Cerebellar cortex (tissue), 1 donor: ENCODE measurements around the gene ANKRD23.
A peak's percentile ranks its signal among the peaks of the same experiment; 100 is the strongest.
"Not testable (repeated sequence)": the region's sequence is repeated elsewhere in the genome, so short reads cannot be mapped to it uniquely, and the experiment has no call there.

Experiments used
- DNase-seq: peaks from one replicate; pipeline ENCODE4 v3.0.0-alpha.2; 2015; ENCODE audit warnings: low spot score

Gene ANKRD23

DNA sequence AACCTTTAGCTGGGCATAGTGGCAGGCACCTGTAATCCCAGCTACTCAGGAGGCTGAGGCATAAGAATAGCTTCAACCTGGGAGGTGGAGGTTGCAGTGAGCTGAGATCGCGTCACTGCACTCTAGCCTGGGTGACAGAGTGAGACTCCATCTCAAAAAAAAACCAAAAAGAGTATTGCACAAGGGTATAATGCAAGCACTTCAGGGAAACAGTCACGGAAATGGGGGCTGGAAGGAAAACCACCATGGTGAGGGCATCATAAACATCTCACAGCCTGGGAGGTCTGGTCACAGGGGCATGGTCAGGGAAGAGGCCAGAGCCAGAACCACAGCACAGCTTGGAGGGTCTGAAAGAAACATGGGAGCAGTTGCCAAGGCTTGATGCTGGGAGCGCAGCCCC, 19.2 kb upstream of the ANKRD23 start:
- DNase-seq = not testable (repeated sequence)

DNA sequence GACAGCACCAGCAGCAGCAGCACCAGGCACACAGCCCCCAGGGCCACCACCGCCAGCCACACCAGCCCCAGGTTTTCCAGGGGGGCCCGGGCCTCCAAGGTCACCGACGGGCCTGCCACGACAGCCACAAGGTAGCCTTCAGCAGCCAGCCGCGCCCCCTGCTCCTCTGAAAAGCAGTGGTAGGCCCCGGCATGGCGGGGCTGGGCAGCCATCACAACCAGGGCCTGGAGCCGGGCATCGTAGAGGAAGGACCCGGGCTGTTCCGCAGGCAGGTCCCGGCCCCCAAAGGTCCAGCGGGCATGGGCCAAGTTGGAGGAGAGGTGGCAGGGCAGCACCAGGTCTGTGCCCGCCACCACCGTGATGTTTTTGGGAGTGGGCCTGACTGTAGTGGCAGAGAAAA, 17.3 kb upstream of the ANKRD23 start:
- no peak for DNase-seq

DNA sequence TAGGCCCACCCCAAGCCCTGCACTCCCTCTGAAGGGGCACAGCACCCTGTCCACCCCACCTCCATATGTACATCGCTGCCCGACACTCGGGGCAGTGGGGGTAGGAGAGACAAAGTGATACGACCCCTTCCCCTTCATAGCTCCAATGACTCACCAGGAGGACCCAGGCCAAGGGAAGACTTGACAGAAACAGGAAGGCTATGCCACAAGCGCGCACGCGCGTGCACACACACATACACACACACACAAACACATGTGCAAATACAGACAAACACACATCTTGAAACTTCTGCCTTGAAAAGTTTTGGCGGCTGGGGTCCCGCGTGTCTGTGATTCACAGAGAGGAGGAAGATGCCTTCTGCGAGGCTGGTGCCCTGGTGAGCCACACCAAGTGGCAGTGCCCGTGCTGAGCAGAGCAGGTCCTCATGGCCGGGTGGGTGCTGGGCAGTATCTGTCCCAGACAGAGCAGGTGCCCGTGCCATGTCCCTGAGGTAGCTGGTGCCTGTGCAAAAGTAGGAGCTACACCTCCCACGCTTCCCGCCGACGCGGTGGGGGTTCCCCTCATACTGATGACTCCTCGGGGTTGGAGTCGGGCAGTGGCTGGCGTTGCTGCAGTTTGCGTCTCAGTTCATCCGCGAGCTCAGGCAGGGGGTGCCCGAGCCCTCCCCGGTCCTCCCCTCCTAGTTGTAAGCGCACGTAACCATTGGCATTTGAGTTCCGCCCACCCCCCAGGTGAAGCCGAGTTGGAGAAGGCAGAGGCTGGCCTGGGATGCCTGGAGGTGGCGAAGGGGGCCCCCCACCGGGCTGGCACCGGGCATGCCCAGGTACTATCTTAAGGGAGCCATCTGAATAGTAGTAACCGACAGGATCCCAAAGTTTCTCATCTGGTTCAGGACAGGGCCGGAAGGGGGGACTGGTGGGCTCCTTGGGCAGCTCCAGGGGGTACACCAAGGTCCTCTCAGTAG, 16.5 kb upstream of the ANKRD23 start:
- DNase-seq = no peak

DNA sequence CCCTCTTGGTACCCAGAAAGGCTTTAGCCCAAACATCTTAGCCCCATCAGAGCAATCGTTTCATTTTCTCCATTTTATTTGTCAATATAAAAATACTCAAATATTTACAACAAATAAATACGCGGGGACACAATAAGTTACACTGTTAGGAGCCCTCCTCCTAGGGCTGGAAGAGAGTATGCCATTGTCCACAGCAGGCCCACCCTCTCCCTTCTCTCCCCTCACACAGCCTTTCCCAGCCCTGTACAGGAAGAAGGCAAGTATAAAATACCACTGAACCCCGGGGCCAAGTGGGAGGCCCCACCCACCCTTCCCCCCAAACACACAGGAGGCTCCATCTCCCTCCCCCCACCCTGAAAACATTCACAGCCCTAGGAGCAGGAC, 15.9 kb upstream of the ANKRD23 start:
- DNase-seq = no peak

DNA sequence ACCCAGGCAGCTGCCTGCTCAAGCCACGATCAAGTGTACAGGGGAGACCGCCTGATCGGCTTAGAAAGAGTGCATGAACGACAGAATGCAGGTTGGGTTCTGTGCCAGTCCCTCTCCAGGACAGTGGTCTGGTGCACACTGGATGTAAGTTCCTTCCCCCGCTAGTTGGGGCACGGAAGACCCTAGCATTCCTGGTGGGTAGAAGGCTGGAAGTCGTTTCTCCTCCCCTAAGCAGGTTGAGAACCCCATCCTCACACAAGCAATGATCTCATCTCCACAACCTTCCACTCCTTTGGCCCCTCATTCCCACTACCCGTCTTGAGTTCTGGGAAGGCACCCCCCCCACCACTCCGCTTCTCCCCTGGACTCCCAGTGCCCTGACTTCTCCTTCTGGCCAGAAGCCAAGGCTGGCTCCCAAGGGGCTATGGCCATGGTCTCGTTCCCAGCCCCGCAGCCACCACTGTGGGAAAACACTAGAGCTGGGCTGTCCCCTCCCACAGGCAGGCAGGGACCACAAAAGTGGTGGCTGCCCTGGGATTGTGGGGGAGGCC, 15.4 kb upstream of the ANKRD23 start:
- peak; percentile 57 for DNase-seq

DNA sequence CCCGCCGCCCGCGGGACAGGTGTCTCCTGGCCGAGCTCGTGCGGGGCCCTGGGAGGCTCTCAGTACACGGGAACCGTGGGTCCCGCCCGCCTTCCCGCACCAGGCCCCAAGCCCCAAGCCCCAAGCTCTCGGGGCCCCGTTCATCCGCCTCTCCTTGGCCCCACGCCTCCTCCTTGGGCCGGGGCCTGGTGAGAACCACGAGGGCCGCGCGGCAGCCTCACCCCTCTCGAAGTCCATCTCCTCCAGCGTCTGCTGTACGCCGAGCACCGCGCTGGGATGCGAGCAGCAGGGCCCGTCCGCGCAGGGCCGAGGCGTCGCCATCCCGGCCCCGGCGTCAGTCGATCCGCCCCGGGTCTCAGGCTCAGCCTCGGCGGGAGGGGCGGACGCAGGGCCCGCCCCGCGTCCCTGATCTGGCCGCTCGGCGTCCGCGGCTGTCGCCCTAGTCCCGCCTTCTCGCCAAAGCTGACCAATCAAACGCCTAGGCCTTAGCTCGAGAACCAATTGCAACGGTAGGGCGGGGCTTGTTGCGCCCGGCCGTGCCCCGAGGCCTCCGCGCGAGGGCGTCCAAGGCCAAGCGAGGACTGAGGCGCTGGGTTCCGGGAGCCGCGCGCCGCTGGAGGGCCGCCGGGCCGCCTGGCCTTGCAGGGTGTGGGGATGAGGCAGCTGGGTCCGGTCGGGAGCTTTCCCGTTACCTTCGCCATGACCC, 14.0 kb upstream of the ANKRD23 start, which contains the start of gene ANKRD39:
TSS of gene ANKRD39 (minus strand) at position 350 of the 706 bp plus-strand sequence. CDS start at position 321, 29 bp downstream.
- peak; percentile 97 for DNase-seq

DNA sequence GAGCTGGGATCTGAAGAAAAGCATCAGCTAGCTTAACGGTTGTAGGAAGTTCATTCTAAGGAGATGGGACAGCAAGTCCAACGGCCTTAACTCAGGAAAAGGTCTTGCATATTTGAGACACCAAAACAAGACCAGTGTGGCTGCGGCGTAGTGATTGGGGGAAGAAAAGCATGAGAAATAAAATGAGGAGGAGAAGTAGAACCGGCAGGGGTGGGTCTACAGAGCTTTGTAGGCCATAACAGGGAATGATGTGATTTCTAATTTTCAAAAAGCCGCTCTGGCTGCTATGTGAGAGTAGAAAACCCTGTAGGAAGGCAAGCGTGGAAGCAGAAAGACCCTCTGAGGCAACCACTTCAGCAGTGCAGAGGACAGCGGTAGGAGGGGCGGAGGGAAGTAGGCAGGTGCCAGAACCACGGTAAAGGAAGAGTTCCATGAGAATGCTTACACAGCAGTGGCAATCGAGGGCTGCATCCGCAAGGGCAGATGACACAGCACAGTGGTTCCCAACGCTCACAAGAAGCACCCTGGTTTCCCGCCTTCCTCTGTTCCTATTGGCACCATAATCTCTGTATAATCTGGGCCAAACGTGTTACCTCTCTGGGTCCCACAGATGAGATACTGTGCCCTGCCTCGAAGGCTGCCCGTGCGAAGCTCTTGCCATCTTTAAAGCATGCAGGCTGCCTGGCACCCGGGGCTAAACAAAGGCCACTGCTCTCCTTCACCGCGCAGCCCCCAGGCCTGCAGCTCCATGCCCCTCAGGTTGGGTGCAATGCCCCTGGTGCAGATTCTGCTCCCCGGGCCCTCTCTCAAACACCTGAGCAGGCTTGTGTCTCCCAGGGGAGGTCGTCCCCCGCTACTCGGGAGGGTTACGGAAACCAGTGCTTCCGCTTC, 13.2 kb upstream of the ANKRD23 start:
- peak; percentile 53 for DNase-seq

DNA sequence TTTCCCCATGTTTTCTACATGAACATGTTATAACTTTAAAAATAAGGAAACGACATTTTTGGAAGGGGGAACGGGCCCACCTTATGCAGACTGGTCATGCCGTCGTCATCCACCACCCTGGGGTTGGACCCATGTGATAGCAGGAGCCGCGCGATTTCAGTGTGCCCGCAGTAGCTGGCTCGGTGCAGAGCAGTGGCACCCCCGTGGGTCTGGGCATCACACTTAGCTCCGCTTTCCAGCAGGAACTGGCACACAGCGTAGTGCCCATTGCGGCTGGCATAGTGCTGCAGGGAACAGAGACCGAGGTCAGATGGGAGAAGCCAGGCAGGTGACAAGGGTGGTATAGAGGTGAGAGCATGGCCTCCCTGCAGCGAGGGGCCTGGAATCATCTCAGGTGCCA, 9.5 kb upstream of the ANKRD23 start:
- DNase-seq = peak; percentile 77

DNA sequence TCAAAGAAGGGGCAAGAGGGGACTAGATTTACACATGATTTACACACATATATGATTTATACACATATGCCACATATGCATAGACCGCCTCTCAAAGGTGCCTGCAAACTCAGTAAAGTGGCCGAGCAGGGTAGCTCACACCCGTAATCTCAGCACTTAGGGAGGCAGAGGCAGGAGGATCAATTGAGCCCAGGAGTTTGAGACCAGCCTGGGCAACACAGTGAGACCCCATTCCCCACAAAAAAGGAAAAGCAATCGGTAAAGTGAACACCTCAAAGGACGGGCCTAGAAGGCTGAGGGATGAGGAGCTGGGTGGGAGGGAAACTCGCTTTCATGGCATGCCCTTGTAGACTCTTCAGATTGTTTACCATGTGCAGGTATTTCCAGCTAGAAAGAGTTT, 8.8 kb upstream of the ANKRD23 start:
- DNase-seq = no peak

DNA sequence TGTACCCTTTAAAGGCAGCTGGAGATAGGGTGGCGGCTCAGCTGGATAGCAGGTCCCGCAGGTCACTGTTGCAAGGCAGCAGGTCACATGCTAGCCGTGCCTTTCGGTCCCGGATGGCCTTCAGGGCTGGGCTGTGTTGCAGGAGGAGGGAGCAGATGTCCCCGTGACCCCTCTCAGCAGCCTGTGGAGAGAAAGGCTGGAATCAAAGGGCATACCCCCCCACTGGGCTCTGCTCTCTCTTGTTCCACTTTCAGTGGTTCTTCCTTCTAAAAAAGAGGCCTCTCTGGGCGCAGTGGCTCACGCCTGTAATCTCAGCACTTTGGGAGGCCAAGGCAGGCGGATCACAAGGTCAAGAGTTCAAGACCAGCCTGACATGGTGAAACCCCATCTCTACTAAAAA, 4.4 kb upstream of the ANKRD23 start:
- no peak for DNase-seq

DNA sequence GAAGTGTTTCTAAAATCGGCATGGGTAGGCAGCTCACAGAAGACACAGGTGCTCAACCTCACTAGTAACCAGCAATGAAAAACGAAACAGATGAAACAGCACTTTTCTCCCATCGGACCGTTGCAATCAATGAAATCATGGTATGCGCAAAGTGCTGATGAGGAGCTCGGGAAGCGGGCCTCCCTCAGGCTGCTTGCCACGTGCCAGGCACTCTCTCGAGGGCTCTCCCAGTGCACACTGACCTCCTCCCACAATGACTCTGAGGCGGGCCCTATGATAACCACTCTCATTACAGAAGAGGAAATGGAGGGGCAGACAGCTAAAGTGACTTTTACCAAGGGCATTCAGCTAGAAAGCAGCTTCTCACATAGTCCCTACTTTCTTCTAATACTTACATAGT, 3.8 kb upstream of the ANKRD23 start:
- no peak for DNase-seq

DNA sequence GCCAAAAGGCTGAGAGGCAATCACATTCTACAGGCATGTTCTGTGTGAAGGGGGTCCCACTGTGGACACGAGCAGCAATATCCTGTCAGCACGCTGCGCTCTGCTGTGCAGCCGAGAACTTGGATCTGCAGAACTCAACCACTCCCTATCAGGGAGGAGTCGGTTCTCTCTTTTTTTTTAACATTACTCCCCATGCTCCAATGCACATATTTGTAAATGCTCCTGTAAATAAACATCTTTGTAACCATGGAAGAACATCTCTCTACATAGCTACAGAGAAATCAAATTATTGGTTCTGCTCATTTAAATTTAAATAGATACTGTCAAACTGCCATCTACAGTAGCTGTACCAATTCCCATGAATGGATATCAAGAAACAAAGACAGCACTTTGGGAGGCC, 3.0 kb upstream of the ANKRD23 start:
- no peak for DNase-seq

DNA sequence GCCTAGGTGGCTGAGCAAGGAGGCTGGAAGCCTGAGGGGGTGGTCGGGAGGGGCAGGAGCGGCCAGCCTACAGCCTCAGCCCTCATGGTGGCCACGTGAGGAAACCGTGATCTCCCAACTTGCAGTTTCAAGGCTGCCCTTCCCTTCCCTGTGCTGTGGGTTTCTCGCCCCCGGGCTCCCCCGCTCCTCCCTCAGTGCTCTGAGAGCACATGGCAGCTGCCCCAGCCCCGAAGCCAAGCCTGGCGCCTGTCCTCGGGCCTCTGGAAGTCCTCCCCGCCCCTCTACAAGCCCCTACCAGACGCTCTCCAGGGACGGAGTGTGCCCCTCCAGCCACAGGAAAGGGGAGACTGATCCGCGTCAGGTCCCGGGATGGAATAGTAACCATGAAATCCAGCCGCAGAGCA, 586 bp upstream of the ANKRD23 start:
- DNase-seq = no peak

DNA sequence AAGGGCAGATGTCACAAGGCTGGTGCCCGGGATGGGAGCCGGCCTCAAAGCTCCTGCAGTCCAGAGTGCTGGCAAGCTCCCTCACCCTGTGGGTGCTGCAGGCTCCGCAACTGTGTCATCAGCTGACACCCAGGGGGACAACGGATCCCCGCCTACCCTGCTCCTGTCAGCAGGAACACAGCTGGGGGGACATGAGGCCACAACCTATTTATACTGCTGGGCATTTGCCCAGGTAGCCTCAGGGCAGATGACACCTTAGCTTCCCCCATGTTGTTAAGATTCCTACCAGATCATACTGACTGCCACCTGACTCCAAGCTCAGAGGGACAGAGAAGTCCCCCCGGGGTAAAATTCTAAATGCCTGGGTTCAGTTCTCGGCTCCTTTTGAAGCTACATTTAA, 1.2 kb downstream of the ANKRD23 start:
- DNase-seq = peak; percentile 40

DNA sequence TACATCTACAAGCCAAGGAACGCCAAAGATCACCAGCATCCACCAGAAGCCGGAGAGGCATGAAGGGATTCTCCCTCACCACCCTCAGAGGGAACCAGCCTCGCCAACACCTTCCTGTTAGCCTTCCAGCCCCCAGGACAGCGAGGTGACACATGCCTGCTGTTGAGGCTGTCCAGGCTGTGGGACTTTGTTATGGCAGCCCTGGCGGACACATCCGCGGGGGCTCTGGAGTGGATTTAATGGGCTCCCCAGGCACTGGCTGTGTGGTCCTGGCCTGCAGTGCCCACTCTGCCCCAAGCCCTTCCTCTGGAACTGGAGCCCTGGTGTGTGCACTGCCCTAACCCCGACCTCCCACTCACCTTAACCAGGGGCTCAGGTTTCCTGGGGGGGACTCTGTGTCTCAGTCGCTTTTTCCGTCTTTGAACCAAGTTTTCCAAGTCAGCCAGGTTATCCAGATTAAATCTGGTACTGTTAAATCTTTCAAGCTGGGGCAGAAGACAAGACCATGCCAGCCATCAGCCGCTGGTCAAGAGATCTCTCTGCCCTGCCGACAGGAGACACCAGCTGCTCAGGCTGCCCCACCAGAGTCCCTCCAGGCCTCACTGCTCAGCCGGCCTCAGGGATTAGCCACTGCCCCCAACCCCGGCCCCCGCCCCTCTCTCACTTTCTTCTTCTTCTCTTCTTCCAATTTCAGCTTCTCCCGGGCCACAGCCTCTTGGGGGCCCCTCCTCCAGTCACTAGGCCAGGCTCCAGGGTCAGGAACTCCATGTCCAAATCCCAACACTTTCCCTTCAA, 1.9 kb downstream of the ANKRD23 start:
- DNase-seq = no peak

DNA sequence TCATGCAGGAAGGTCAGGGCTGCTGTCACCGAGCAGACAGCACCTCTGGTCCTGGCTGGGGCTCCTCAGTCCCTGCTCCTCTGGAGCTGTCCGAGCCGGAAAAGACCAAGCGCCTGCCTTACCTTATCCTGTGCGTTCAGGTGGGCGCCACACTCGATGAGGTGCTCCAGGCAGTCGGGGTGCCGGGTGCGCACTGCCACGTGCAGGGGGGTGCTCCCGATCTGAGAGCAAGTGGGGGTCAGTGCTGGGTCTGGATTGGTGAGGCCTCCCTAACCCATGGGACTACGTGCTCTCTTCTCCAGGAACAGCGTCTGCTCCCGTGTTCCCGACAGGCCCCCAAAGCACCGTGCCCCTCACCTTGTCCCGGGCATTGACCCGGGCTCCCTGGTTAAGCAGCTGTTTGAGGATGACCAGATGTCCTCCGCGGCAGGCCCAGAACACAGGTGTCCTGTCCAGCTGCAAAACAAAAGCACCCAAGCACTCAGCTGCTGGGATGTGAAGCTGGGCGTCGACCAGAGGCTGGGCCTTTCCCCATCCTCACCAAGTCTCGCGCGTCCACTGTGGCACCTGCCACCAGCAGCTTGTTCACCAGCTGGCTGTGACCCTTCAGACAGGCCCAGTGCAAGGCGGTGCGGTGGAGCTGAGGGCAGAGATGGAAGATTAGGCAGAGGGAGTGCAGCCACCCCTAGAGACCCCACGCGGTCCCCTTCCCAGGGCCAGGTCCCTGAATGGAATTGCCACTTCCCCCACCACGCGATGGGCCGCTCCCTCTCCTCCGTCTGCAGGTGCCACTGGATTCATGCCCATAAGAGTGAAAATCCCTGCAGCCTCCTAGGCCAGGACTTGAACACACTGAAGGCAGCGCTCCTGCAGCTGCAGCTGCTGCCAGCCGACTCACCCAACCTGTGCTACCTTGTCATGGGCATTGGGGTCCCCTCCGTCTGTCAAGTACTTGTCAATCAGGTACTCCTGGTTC, 3.7 kb downstream of the ANKRD23 start:
- no peak for DNase-seq

DNA sequence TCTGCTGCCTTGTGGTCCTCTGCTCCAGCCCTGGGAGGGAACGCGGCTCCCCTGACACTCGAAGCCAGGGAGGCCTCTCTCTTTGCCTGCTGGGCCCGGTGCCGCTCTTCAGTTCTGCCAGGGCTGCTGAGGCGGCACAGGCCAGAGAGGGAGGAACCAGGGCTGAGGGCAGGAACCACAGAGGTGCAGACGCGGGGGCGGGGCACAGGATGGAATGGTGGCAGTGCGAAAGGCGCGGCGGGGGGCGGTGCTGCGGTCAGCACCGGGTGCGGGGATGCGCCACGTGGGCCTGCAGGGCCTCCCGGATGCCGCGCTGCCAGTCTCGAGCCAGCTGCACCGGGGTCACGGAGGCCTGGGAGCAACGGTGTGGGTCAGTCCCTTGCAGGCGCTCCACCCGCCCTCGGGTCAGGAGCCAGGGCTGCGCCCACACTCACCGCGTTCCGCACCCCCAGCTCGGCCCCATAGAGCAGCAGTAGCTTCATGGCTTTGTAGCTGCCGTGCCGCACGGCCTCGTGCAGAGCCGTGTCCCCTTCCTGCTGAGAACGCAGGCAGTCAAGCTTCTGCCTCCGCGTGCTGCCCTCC, 4.4 kb downstream of the ANKRD23 start:
- no peak for DNase-seq

DNA sequence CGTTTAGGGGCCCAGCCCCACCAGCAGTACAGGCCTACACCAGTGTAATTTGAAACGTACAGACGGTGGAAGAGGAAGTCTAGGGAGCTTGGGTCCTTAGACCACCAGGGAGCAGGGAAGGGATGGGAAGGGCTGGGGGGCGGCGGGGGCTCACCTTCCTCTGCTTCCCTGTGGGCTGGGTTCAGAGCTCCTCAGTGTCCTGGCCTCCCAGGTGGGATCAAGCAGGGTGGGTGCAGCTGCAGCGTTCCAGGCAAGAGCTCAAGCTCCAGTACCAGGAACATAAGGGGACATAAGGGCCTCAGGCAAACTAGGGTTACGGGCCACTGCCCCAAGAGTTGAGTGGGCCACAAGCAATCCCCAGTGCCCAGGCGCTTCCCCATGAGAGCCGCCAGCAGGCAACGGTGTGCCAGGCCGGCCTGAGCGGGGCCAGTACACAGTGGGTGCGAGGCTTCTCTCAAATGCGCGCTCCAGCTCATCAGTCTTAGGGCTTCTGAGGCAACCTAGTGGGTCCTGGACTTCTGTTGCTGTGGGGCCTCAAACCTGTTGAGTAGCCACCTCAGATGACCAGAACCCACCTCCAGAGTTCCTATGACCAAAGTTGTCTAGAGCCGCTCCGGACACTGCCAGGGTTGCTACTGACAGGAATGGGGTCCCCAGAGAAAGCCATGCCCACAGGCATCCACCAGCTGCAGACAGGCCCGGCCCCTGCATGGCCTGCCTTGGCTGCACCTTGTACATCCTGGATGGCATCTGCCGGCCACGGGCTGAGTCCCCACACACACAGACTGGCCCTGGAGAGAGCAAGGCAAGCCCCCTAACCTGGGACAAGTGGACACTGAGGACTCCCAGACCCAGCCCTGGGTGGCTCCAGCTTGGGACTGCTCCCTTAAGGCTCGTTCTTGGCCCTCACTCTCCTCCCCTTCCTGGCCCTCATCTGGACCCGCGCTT, 5.2 kb downstream of the ANKRD23 start:
- DNase-seq = no peak
